HepG2 (cell line): ENCODE results near the gene CCDC74B. TPM values are rescaled to one million over a fixed set of nuclear protein-coding genes. Genes with fewer than 3 reads are reported as not detected.
"Not testable (repeated sequence)": the region's sequence is repeated elsewhere in the genome, so short reads cannot be mapped to it uniquely, and the experiment has no call there.

Experiments used
- ATAC-seq: fragments of 200-7000 bp; cut with Tn5 transposase; 3 replicates; pipeline ENCODE4 v1.9.1; 2020; ENCODE audit warnings: mild to moderate bottlenecking, moderate library complexity
- BruUV-seq: library from RNA; stranded (reverse); fragments of 400-500 nt; replicated peaks from 2 replicates; lab custom pipeline; 2021; lab: Mats Ljungman, UMichigan
- CTCF ChIA-PET: fragments of 300-600 bp; formaldehyde crosslinking; extraction: SDS; loops from one replicate; lab custom pipeline; 2021; ENCODE audit warnings: low total read pairs, inconsistent platforms, low intra/inter-chr PET ratio; lab: Yijun Ruan, JAX
- POLR2A ChIA-PET: fragments of 350-600 bp; sonication (Branson Sonifier 250); formaldehyde crosslinking; loops from one replicate; lab custom pipeline; 2020; ENCODE audit warnings: antibody characterized with exemption, inconsistent platforms; lab: Yijun Ruan, JAX
- DNase-seq: peaks from one replicate; pipeline ENCODE4 v3.0.0-alpha.2; 2015; ENCODE audit warnings: low spot score
- FAIRE-seq: peaks from 3 replicates; lab custom pipeline; 2011; peaks lifted over from hg19 to GRCh38; lab: Jason Lieb, UNC
- H2AFZ ChIP-seq: one replicate; pipeline ENCODE4 v1.6.1; 2011; ENCODE audit warnings: low read length, inconsistent platforms
- H3K27ac ChIP-seq: fragments of 300-600 bp; 3 replicates; pipeline ENCODE4 v1.8.0; 2011; ENCODE audit warnings: mixed run types, mild to moderate bottlenecking, mixed read lengths, low read length, inconsistent platforms; ENCODE audit not compliant: insufficient read depth; ENCODE audit errors: extremely low read length
- H3K27me3 ChIP-seq, 2 experiments: fragments of 200-600 bp in 1 of 2; 2 replicates in 1 of 2; 3 replicates in 1 of 2; pipeline versions ENCODE4 v1.6.0 to v1.8.0; 2011; ENCODE audit warnings: low read length in 2 of 2, mild to moderate bottlenecking in 2 of 2, moderate library complexity in 2 of 2, inconsistent platforms in 1 of 2; ENCODE audit not compliant: insufficient read depth in 2 of 2, control insufficient read depth in 1 of 2
- H3K36me3 ChIP-seq, 2 experiments: fragments of 200-600 bp in 1 of 2; replicated peaks in 1 of 2; 2 replicates in 1 of 2; 3 replicates in 1 of 2; pipeline versions ENCODE4 v1.5.1 to v1.8.0; 2011; ENCODE audit warnings: low read length in 2 of 2, inconsistent platforms in 1 of 2; ENCODE audit not compliant: insufficient read depth in 2 of 2, control insufficient read depth in 1 of 2
- H3K4me1 ChIP-seq: 2 replicates; pipeline ENCODE4 v1.5.1; 2012; ENCODE audit warnings: low read length, inconsistent platforms; ENCODE audit not compliant: insufficient read depth
- H3K4me2 ChIP-seq: 2 replicates; pipeline ENCODE4 v1.6.0; 2011; ENCODE audit warnings: low read depth, low read length, inconsistent platforms
- H3K4me3 ChIP-seq, 3 experiments: fragments of 200-600 bp in 1 of 3; sonication (generic), shearing (Covaris generic) in 1 of 3; replicated peaks in 1 of 3; 2 replicates each; pipeline ENCODE4 v1.5.1; 2011 to 2016; ENCODE audit warnings: low read length in 3 of 3, inconsistent platforms in 2 of 3, low read depth in 2 of 3, mild to moderate bottlenecking in 2 of 3, control low read depth in 1 of 3, mixed read lengths in 1 of 3; ENCODE audit not compliant: insufficient read depth in 1 of 3
- H3K79me2 ChIP-seq: one replicate; pipeline ENCODE4 v1.6.1; 2011; ENCODE audit warnings: low read length, inconsistent platforms; ENCODE audit not compliant: insufficient read depth
- H3K9ac ChIP-seq: 2 replicates; pipeline ENCODE4 v1.6.0; 2011; ENCODE audit warnings: mild to moderate bottlenecking, low read depth, low read length, inconsistent platforms; ENCODE audit not compliant: insufficient read depth
- H3K9me3 ChIP-seq: 2 replicates; pipeline ENCODE4 v1.5.1; 2012; ENCODE audit warnings: mild to moderate bottlenecking, low read length
- H4K20me1 ChIP-seq: 2 replicates; pipeline ENCODE4 v1.6.0; 2011; ENCODE audit warnings: inconsistent platforms, mild to moderate bottlenecking, low read length, moderate library complexity; ENCODE audit not compliant: insufficient read depth
- FOSL2 ChIP-seq: sonication (generic); formaldehyde crosslinking; IDR thresholded peaks from 2 replicates; pipeline ENCODE4 v1.4.0; 2020; ENCODE audit warnings: missing genetic modification reagents
- FOXJ3 ChIP-seq: sonication (generic); formaldehyde crosslinking; IDR thresholded peaks from 2 replicates; pipeline ENCODE4 v1.4.0; 2020; ENCODE audit warnings: missing genetic modification reagents, mild to moderate bottlenecking, borderline replicate concordance
- PITX1 ChIP-seq: sonication (generic); formaldehyde crosslinking; IDR thresholded peaks from 2 replicates; pipeline ENCODE4 v1.5.1; 2020; ENCODE audit warnings: mild to moderate bottlenecking, missing genetic modification reagents
- REL ChIP-seq: sonication (generic); formaldehyde crosslinking; conservative IDR thresholded peaks from 2 replicates; pipeline ENCODE4 v1.8.0; 2022; ENCODE audit warnings: mild to moderate bottlenecking, missing genetic modification reagents, moderate library complexity
- SIN3A ChIP-seq: IDR thresholded peaks from 2 replicates; pipeline ENCODE4 v1.6.1; 2011; ENCODE audit warnings: low read depth, mild to moderate bottlenecking, control low read depth, low read length, borderline replicate concordance
- ZEB1 ChIP-seq: IDR thresholded peaks from 2 replicates; pipeline ENCODE4 v1.6.1; 2012; ENCODE audit warnings: mild to moderate bottlenecking, low read depth, inconsistent platforms; ENCODE audit not compliant: insufficient replicate concordance
- ZNF296 ChIP-seq: sonication (generic); formaldehyde crosslinking; conservative IDR thresholded peaks from 2 replicates; pipeline ENCODE4 v1.5.0; 2020; ENCODE audit warnings: mild to moderate bottlenecking, missing genetic modification reagents
- ZNF432 ChIP-seq: sonication (generic); formaldehyde crosslinking; IDR thresholded peaks from 2 replicates; pipeline ENCODE4 v1.5.0; 2020; ENCODE audit warnings: missing genetic modification reagents, mild to moderate bottlenecking, borderline replicate concordance
- ZNF510 ChIP-seq: sonication (generic); formaldehyde crosslinking; IDR thresholded peaks from 2 replicates; pipeline ENCODE4 v1.4.0; 2020; ENCODE audit warnings: low read depth, mild to moderate bottlenecking, missing genetic modification reagents
- ZNF790 ChIP-seq: sonication (generic); formaldehyde crosslinking; IDR thresholded peaks from 2 replicates; pipeline ENCODE4 v1.8.0; 2022; ENCODE audit warnings: missing genetic modification reagents, mild to moderate bottlenecking, borderline replicate concordance
- WGBS: methylation state at CpG from one replicate; pipeline ENCODE4 v1.1.6; 2017; ENCODE audit warnings: low lambda C conversion rate; 5-methylcytosine and 5-hydroxymethylcytosine counted together
- in situ Hi-C: cut with HindIII; loops from 2 replicates; pipeline ENCODE4 v1.10.0; 2017; ENCODE audit warnings: low pct_unique_long_range_greater_than_20kb; ENCODE audit not compliant: extremely low pct_ligation_motif_present
- intact Hi-C: fragments of 100-400 bp; cut with micrococcal nuclease; formaldehyde crosslinking; loops from one replicate; pipeline ENCODE4 v1.10.0; 2022; ENCODE audit not compliant: unreplicated experiment
- polyA plus RNA-seq, 8 experiments: library from polyadenylated mRNA; depleted of rRNA in 3 of 8; stranded (reverse) in 7 of 8; unstranded in 1 of 8; fragments of >200 nt; fragmentation: Illumina TruSeq in 4 of 8; extraction: Trizol in 4 of 8; gene quantifications; 2 replicates each; pipeline versions ENCODE4 v1.2.1 to v1.2.3, GENCODE V29; 2011 to 2016; ENCODE audit warnings: low read depth in 4 of 8, missing spikeins in 1 of 8, mixed read lengths in 1 of 8; ENCODE audit not compliant: insufficient read depth in 1 of 8
- total RNA-seq, 5 experiments: library from RNA; depleted of rRNA; stranded (reverse); fragments of >200 nt; fragmentation: Illumina TruSeq; extraction: Trizol; gene quantifications; 2 replicates each; pipeline ENCODE4 v1.2.3, GENCODE V29; 2016; ENCODE audit warnings: low read depth in 1 of 5
- TF ChIP-seq, protein P1 (sequence below): IDR thresholded peaks from 2 replicates; pipeline ENCODE4 v1.6.1; 2016; ENCODE audit warnings: low read depth, control low read depth
- TF ChIP-seq, protein P2 (sequence below): sonication (generic); formaldehyde crosslinking; IDR thresholded peaks from 2 replicates; pipeline ENCODE4 v1.9.0; 2021; ENCODE audit warnings: missing genetic modification reagents, mild to moderate bottlenecking, borderline replicate concordance
- TF ChIP-seq, protein P3 (sequence below): sonication (generic); formaldehyde crosslinking; IDR thresholded peaks from 2 replicates; pipeline ENCODE4 v1.4.0; 2020; ENCODE audit warnings: missing genetic modification reagents, mild to moderate bottlenecking, borderline replicate concordance

CCDC74B gene
- total and polyA plus RNA-seq, 2 of the 13 experiments (the other 11 are each of a cell fraction or from before 2014, with no cell fraction given): 0.07 to 0.11 TPM

DNA sequence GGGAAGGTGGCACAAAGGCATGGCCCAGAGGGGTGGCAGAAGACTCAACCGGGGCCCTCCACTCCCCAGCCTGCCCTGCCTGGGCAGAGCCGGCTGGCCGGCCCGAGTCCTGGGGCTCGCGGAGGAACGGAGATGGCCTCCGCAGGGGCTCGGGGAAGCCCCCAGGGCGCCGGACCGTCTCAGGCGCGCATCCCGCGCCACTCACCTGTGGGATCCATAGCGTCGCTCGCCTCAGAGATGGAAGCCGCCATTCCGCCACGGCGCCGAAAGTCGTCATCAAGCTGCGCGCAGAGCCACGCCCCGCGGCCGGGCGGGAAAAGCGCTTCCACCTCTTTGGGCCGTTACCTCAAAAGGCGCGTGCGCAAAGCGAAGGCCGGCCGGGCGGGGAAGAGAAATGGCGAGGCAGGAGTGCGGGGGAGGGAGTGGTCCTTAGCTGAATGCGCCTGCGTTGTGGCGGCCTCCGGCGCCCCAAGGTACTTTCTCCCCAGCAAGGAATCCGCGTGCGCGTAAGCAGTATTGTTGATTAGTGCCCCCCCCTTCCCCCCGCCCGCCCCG is 36.5 kb upstream of the CCDC74B start, which contains the start of gene SMPD4 (continued):
- TF ChIP-seq, protein P1, sequence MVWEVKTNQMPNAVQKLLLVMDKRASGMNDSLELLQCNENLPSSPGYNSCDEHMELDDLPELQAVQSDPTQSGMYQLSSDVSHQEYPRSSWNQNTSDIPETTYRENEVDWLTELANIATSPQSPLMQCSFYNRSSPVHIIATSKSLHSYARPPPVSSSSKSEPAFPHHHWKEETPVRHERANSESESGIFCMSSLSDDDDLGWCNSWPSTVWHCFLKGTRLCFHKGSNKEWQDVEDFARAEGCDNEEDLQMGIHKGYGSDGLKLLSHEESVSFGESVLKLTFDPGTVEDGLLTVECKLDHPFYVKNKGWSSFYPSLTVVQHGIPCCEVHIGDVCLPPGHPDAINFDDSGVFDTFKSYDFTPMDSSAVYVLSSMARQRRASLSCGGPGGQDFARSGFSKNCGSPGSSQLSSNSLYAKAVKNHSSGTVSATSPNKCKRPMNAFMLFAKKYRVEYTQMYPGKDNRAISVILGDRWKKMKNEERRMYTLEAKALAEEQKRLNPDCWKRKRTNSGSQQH: peak; percentile 98
- TF ChIP-seq ZNF790 (CRISPR knock-in tag): 0 out of 2 replicates have a peak, but pooled peaks have one; percentile 37

- WGBS: 8% methylated on average over 38 of the region's 38 CpGs
- in situ Hi-C loops: loop anchor here (5.0 to 25.0 kb wide), 2 partner anchors 152 to 1307 kb away; partner anchors contain the start of genes MZT2A and TUBA3D
- peak; percentile 41; the same call in 1 of the 2 replicates for TF ChIP-seq PITX1 (CRISPR knock-in tag)
- peak; percentile 25 for TF ChIP-seq ZEB1
- TF ChIP-seq FOSL2 (CRISPR knock-in tag): peak; percentile 53
- TF ChIP-seq ZNF432 (CRISPR knock-in tag): peak; percentile 53; the same call in 1 of the 2 replicates
- TF ChIP-seq ZNF296 (CRISPR knock-in tag): peak; percentile 1; the same call in 1 of the 2 replicates
- peak; percentile 0; the same call in 1 of the 2 replicates for TF ChIP-seq FOXJ3 (CRISPR knock-in tag)
- TF ChIP-seq, protein P2, sequence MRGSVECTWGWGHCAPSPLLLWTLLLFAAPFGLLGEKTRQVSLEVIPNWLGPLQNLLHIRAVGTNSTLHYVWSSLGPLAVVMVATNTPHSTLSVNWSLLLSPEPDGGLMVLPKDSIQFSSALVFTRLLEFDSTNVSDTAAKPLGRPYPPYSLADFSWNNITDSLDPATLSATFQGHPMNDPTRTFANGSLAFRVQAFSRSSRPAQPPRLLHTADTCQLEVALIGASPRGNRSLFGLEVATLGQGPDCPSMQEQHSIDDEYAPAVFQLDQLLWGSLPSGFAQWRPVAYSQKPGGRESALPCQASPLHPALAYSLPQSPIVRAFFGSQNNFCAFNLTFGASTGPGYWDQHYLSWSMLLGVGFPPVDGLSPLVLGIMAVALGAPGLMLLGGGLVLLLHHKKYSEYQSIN (CRISPR knock-in tag): peak; percentile 89; the same call in 1 of the 2 replicates
- 0 out of 2 replicates have a peak, but pooled peaks have one; percentile 1 for TF ChIP-seq REL (CRISPR knock-in tag)
- TF ChIP-seq SIN3A: peak; percentile 63; the same call in 1 of the 2 replicates
- TF ChIP-seq, protein P3, sequence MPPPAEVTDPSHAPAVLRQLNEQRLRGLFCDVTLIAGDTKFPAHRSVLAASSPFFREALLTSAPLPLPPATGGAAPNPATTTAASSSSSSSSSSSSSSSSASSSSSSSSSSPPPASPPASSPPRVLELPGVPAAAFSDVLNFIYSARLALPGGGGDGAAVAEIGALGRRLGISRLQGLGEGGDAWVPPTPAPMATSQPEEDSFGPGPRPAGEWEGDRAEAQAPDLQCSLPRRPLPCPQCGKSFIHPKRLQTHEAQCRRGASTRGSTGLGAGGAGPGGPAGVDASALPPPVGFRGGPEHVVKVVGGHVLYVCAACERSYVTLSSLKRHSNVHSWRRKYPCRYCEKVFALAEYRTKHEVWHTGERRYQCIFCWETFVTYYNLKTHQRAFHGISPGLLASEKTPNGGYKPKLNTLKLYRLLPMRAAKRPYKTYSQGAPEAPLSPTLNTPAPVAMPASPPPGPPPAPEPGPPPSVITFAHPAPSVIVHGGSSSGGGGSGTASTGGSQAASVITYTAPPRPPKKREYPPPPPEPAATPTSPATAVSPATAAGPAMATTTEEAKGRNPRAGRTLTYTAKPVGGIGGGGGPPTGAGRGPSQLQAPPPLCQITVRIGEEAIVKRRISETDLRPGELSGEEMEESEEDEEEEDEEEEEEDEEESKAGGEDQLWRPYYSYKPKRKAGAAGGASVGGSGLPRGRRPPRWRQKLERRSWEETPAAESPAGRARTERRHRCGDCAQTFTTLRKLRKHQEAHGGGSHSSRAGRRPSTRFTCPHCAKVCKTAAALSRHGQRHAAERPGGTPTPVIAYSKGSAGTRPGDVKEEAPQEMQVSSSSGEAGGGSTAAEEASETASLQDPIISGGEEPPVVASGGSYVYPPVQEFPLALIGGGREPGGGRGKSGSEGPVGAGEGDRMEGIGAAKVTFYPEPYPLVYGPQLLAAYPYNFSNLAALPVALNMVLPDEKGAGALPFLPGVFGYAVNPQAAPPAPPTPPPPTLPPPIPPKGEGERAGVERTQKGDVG (CRISPR knock-in tag): peak; percentile 33; the same call in 1 of the 2 replicates
- 0 out of 2 replicates have a peak, but pooled peaks have one; percentile 20 for TF ChIP-seq ZNF510 (CRISPR knock-in tag)
Observed at GRCh38 chr2:130180404-130181324, 35.8 kb upstream of the CCDC74B start.

More at GRCh38 chr2:130180404-130181324, 35.8 kb upstream of the CCDC74B start:
- not testable (repeated sequence) for H4K20me1 ChIP-seq, ATAC-seq, H2AFZ ChIP-seq, DNase-seq, FAIRE-seq, H3K27me3 ChIP-seq, H3K9me3 ChIP-seq
- POLR2A ChIA-PET: interaction anchor here (0.7 to 1.8 kb wide), 7 partner anchors 10 to 175 kb away, joined by 3 to 32 read pairs (median 5); partner anchors contain the start of genes IMP4 and PTPN18
- H3K4me3 ChIP-seq: peak overlapping the region; percentile 97 to 99 (median 99)
- H3K36me3 ChIP-seq: peaks cover 7 to 21% of the 10 kb centered on the region in 2 experiments; a peak in 4 of 5 replicates
- H3K4me2 ChIP-seq: peak overlapping the region; percentile 85
- H3K9ac ChIP-seq: peak overlapping the region; percentile 99
- CTCF ChIA-PET: interaction anchor here (1.8 kb wide), 1 partner anchor 152 kb away, joined by 19 read pairs; no protein-coding TSS in a partner anchor
- intact Hi-C loops: loop anchor here (1.0 kb wide), 1 partner anchor 157 kb away; no protein-coding TSS in a partner anchor
- peaks cover 75% of the 10 kb centered on the region for H3K79me2 ChIP-seq
- peaks cover 35% of the 10 kb centered on the region for H3K4me1 ChIP-seq
- TSS peak; percentile 65 for BruUV-seq
- peak overlapping the region; percentile 92 for H3K27ac ChIP-seq
